Smooth muscle cell of the umbilical artery (primary cell): ENCODE measurements around the gene LIN37. TPM values are rescaled to one million over a fixed set of nuclear protein-coding genes. Genes with fewer than 3 reads are reported as not detected.

Experiments
- total RNA-seq: library from RNA; depleted of rRNA; stranded (reverse); fragments of >200 nt; gene quantifications from 2 replicates; pipeline ENCODE4 v1.2.3, GENCODE V29; 2014

Gene LIN37, protein sequence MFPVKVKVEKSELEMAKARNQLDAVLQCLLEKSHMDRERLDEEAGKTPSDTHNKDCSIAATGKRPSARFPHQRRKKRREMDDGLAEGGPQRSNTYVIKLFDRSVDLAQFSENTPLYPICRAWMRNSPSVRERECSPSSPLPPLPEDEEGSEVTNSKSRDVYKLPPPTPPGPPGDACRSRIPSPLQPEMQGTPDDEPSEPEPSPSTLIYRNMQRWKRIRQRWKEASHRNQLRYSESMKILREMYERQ
- 8.1 and 12.2 TPM in 2 replicates for total RNA-seq

DNA sequence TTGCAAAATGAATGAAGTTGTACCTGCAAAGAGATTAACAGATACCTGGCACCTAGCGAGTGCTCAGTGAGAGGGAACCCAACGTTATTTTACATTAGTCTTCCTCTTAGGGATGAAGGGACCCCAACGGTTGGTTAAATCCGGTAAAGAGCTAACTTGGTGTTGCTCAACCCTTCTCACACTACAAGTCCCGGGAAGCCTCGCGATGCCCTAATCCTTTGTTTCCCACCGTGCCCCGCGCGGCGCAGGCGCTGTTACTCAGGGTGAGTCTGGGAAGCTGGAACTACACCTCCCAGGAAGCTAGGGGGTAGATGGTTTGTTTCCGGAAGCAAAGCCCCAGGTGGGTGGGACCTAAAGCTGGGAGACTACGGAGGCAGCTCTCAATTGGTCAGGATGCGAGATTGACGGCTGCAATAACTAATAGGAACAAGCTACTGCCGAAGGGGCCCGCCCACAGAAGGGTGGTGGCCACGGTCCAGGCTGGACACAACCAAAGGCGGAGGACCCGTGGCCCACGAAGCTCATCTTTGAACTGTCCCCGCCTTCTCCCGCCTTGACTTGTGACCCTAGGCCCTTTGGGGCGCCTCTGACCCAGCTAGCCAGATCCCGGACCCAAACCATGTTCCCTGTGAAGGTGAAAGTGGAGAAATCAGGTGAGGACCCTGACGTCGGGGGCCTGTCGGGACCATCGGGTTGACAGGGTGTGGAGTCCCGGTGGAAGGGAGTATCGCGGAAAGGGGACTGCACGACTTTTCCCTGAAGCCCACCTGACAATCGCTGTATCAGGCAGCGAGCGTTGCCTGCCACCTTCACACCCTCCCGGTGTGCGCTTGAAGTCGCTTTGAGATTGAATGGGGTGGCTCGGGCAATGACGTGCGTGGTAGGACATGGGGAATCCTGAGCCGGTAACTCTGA is at the start of gene LIN37:
Gene LIN37 (plus strand): TSS at position 471 of the 915 bp plus-strand sequence. CDS start 149 bp downstream, at position 620.

GRCh38 chr19:35704218-35704617 is 44.2 kb upstream of the LIN37 start, which contains the start of gene ZBTB32:
TSS of gene ZBTB32 (plus strand) at chr19:35704558. CDS start at chr19:35714627, 10,069 bp downstream.

GRCh38 chr19:35717665-35718344 is 30.6 kb upstream of the LIN37 start, which contains the start of gene KMT2B:
TSS of gene KMT2B (plus strand) at chr19:35718003. CDS start at chr19:35718019, 16 bp downstream.

DNA sequence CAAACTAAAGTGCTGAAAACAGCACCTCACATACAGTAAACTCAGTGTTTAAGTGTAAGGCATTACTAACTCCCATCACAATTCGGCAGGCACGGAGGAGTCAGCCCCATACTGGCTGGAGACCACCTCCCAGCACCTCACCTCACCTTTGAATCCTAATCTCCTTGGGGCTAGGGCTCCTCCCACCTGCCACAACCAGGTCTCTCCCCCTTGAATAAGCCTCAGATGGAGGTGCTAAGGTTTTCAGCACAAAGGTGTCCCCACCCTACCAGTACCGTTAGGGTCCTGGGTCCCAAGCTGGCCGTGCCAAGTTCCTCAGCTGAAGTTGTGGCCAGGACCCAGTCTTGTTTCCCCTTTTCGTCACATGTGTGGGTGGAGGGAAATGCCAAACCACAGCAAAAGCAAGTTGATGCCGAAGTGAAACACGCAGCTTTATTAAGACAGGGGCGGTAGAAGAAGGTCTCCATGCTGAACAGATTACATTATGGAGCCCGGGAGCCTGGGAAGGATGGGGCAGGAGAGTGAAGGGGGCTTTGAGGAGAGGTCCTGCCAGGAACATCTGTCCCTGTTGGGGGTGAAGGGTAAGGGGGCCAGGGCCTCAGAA is 6.2 kb upstream of the LIN37 start, which contains the start of gene IGFLR1:
Gene IGFLR1 (minus strand): TSS at position 332 of the 604 bp plus-strand sequence. CDS start 1,272 bp downstream, outside the sequence.

GRCh38 chr19:35745328-35746086 is 2.9 kb upstream of the LIN37 start, which contains the start of the genes PSENEN and U2AF1L4:
TSS of gene PSENEN (plus strand) at chr19:35745651. CDS start at chr19:35745931, 280 bp downstream.
TSS of gene U2AF1L4 (minus strand) at chr19:35745418. CDS start at chr19:35745391, 27 bp downstream.

GRCh38 chr19:35756377-35757230 is 8.2 kb downstream of the LIN37 start, which contains the start of gene HSPB6:
TSS of gene HSPB6 (minus strand) at chr19:35757029. CDS start at chr19:35757008, 21 bp downstream.

GRCh38 chr19:35757749-35758608 is 9.6 kb downstream of the LIN37 start, which contains the start of gene PROSER3:
TSS of gene PROSER3 (plus strand) at chr19:35758176. CDS start at chr19:35758216, 40 bp downstream.

GRCh38 chr19:35775298-35776101 is 27.1 kb downstream of the LIN37 start, which contains the start of gene ARHGAP33:
TSS of gene ARHGAP33 (plus strand) at chr19:35775564. CDS start at chr19:35775659, 95 bp downstream.

Other genes with a start within 250 kb of the LIN37 start
- 0.23 and 0.30 TPM in 2 replicates for gene DMKN, start 234.9 kb upstream of the LIN37 start, total RNA-seq
- gene SBSN, start 220.3 kb upstream of the LIN37 start, total RNA-seq, result 0.59 and 0.65 TPM in 2 replicates
- gene GAPDHS, start 215.1 kb upstream of the LIN37 start, total RNA-seq, result not detected in 2 replicates
- 61.2 and 100 TPM in 2 replicates for gene TMEM147, start 202.9 kb upstream of the LIN37 start, total RNA-seq
- not detected in 2 replicates for gene ATP4A, start 184.9 kb upstream of the LIN37 start, total RNA-seq
- gene PMIS2, start 162.4 kb upstream of the LIN37 start, total RNA-seq, result not detected in 2 replicates
- gene HAUS5, start 135.8 kb upstream of the LIN37 start, total RNA-seq, result 5.6 and 8.4 TPM in 2 replicates
- 30.0 and 42.8 TPM in 2 replicates for gene RBM42, start 119.5 kb upstream of the LIN37 start, total RNA-seq
- 0.30 TPM in 1 of 2 replicates, not detected in the other for gene ETV2, start 106.8 kb upstream of the LIN37 start, total RNA-seq
- 228 and 480 TPM in 2 replicates for gene COX6B1, start 100.3 kb upstream of the LIN37 start, total RNA-seq
- not detected in 2 replicates for gene UPK1A, start 82.1 kb upstream of the LIN37 start, total RNA-seq
- not detected in 2 replicates for gene ZBTB32, start 44.0 kb upstream of the LIN37 start, total RNA-seq
- 5.9 and 16.0 TPM in 2 replicates for gene KMT2B, start 30.6 kb upstream of the LIN37 start, total RNA-seq
- gene IGFLR1, start 6.1 kb upstream of the LIN37 start, total RNA-seq, result 0.30 and 0.42 TPM in 2 replicates
- gene U2AF1L4, start 3.2 kb upstream of the LIN37 start, total RNA-seq, result 4.2 and 9.8 TPM in 2 replicates
- gene PSENEN, start 2.9 kb upstream of the LIN37 start, total RNA-seq, result 9.5 and 10.4 TPM in 2 replicates
- gene HSPB6, start 8.5 kb downstream of the LIN37 start, total RNA-seq, result 77.2 and 141 TPM in 2 replicates
- gene PROSER3, start 9.6 kb downstream of the LIN37 start, total RNA-seq, result 3.0 and 7.2 TPM in 2 replicates
- gene ARHGAP33, start 27.0 kb downstream of the LIN37 start, total RNA-seq, result 1.8 and 6.2 TPM in 2 replicates
- gene PRODH2, start 64.3 kb downstream of the LIN37 start, total RNA-seq, result not detected in 2 replicates
- not detected in 2 replicates for gene NPHS1, start 103.9 kb downstream of the LIN37 start, total RNA-seq
- gene KIRREL2, start 108.3 kb downstream of the LIN37 start, total RNA-seq, result 0.05 TPM in 1 of 2 replicates, not detected in the other
- 15.4 and 15.7 TPM in 2 replicates for gene APLP1, start 120.0 kb downstream of the LIN37 start, total RNA-seq
- gene NFKBID, start 152.0 kb downstream of the LIN37 start, total RNA-seq, result 2.7 and 5.2 TPM in 2 replicates
- 1.2 TPM in 2 replicates for gene HCST, start 154.0 kb downstream of the LIN37 start, total RNA-seq
- gene TYROBP, start 159.7 kb downstream of the LIN37 start, total RNA-seq, result not detected in 2 replicates
- gene LRFN3, start 187.8 kb downstream of the LIN37 start, total RNA-seq, result 3.6 and 4.2 TPM in 2 replicates
- gene SDHAF1, start 246.6 kb downstream of the LIN37 start, total RNA-seq, result 8.1 and 11.9 TPM in 2 replicates